ENCODE measurements around the gene EGR4.

Gene EGR4

DNA sequence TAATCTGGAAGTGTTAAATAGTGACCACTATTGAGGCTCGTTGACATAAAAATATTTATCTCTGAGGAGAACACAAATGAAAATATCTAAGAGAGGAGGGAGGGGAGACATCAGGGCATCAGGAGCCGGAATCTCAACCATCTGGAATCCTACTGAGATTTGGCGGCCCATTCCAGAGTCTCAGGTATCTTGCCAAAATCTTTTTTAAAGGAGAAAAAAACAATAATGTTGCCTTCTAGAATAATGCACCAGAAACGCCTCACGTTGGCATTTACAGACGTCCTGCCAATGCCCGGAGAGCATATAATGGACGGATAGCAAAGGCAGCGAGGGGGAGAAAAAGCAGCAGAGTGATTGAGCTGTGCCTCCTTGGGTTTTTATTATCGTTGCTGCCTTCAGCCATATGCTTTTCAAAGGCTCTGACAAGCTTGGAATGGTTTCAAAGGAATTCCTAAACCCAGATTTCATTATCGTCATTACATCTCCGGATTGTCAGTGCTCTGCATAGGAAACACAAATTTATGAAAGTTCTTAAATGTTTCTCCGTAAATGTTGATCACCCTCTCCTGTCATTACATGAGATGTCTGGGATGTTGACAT is 30.9 kb upstream of the EGR4 start:
- no peak for DNase-seq (ENCODE audit: low read depth)
- TF ChIP-seq, protein P1, sequence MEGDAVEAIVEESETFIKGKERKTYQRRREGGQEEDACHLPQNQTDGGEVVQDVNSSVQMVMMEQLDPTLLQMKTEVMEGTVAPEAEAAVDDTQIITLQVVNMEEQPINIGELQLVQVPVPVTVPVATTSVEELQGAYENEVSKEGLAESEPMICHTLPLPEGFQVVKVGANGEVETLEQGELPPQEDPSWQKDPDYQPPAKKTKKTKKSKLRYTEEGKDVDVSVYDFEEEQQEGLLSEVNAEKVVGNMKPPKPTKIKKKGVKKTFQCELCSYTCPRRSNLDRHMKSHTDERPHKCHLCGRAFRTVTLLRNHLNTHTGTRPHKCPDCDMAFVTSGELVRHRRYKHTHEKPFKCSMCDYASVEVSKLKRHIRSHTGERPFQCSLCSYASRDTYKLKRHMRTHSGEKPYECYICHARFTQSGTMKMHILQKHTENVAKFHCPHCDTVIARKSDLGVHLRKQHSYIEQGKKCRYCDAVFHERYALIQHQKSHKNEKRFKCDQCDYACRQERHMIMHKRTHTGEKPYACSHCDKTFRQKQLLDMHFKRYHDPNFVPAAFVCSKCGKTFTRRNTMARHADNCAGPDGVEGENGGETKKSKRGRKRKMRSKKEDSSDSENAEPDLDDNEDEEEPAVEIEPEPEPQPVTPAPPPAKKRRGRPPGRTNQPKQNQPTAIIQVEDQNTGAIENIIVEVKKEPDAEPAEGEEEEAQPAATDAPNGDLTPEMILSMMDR (IDR thresholded peaks at IDR 0.05; ENCODE audit: low read depth, low read length, missing control alignments): no peak
- H3K4me3 ChIP-seq (ENCODE audit: low read depth, low read length): no peak overlapping the region

DNA sequence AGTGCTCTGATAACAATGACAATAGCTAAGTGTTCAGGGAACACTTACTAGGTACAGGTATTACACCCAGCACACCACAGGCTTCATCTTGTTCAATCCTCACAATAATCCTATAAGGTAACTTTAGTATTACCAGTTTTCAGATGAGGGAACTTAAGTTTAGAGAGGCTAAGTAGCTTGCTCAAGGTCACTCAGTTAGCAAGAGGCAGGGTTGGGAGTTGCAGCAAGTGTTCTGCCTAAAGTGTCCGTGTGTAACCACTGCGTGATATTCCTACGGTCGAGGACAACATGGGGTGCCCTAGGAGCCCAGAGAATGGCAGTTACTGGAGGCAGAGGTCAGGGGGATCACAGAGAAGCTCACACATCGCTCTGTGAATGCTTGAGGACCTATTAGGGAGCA is 30.2 kb upstream of the EGR4 start:
- TF ChIP-seq, protein P1 (IDR thresholded peaks at IDR 0.05; ENCODE audit: low read depth, low read length, missing control alignments): no peak
- H3K4me3 ChIP-seq (ENCODE audit: low read depth, low read length): no peak overlapping the region
- DNase-seq (ENCODE audit: low read depth): no peak

DNA sequence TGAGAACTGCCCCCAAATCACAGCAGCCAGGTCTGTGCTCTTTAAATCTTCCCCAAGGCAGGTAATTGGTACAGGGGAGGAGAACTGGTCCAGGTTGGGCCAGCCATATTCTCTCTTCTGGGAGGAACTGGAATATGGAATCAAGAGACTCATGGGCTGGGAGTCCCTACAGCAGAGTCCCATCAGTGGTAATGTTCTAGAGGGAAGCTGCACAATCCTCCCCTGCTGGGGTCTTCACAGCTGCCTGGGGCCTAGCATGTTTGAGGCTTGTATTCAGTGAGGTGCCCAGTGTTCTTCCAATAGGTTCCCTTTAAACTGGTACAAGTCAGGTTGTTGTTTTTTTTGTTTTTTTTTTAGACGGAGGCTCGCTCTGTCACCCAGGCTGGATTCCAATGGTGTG is 21.1 kb upstream of the EGR4 start:
- no peak overlapping the region for H3K4me3 ChIP-seq (ENCODE audit: low read depth, low read length)
- no peak for DNase-seq (ENCODE audit: low read depth)
- TF ChIP-seq, protein P1 (IDR thresholded peaks at IDR 0.05; ENCODE audit: low read depth, low read length, missing control alignments): no peak

DNA sequence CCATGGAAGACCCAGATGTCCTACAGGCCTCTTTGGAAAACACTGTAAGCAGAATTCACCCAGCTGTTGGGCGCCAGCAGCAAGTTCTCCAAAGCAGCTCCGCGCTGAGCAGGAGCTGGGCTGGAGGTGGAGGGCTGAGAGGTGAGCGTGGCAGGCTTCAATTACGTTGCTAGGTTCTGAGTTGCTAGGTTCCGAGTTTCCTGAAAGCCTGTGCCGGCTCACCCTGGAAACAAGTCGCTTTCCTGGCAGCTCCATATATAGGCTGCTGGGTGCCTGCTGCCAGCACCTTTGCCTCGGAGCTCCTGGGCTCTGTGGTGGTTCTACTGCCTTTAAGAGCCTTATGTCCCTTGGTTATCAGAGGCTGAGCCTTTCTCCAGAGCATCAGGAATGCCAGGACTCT is 14.4 kb upstream of the EGR4 start:
- no peak for DNase-seq (ENCODE audit: low read depth)
- H3K4me3 ChIP-seq (ENCODE audit: low read depth, low read length): no peak overlapping the region
- TF ChIP-seq, protein P1 (IDR thresholded peaks at IDR 0.05; ENCODE audit: low read depth, low read length, missing control alignments): no peak

DNA sequence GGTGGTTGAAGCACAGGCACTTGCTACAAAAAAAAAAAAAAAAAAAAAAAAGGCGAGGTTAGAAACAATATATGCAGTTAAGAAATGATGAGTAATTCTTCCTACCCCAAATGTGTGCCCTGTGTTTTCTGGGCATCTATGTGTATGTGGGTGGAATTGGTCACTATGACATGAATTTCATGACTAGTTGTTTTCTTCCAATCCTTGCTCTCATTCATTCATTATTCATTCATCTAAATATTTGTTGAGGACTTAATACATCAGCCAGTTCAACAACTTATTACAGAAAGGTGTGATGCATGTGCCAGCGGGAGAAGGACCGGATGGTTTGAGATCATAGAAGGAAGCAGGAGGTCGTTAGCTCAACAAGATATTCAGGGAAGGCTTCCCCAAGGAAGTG is 8.3 kb upstream of the EGR4 start:
- TF ChIP-seq, protein P1 (IDR thresholded peaks at IDR 0.05; ENCODE audit: low read depth, low read length, missing control alignments): no peak
- no peak overlapping the region for H3K4me3 ChIP-seq (ENCODE audit: low read depth, low read length)
- DNase-seq (ENCODE audit: low read depth): no peak

DNA sequence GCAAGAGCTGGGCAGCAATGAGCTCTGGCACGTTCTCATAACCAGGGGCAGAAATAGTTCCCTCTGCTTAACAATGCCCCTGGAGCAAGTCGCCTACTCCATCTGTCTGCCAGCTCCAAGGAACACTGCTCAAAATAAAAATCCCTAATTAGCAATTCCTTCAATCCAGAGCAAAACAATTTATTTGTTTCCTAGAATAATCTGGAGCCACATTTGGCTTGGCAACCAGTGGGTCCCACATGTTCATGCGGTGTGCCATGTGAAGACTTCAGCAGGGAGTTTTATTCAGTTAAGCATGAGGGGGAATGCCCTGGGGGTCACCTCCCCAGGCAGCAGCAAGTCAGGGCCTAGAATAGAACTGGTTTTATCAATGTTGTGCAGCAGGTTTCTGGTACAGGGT is 7.6 kb upstream of the EGR4 start:
- no peak for DNase-seq (ENCODE audit: low read depth)
- TF ChIP-seq, protein P1 (IDR thresholded peaks at IDR 0.05; ENCODE audit: low read depth, low read length, missing control alignments): no peak
- H3K4me3 ChIP-seq (ENCODE audit: low read depth, low read length): no peak overlapping the region

DNA sequence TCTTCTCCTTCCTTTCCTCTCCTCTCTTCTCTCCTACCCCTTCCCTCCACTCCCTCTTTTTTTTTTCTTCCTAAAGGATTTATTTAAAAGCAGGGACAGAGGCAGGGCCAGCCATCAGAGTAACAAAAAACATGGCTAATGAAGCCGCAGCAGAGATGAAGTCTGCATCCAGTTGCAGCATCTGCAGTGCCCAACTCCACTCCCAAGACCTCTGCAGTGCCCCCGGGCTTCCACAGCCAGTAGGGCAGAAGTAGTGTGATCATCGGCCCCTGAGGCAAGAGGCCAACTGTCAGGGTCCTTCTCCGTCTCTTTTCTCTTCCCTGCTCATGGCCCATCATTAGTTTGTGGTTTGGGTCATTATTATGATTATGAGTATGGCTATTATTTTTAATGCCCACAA is 4.2 kb upstream of the EGR4 start:
- DNase-seq (ENCODE audit: low read depth): no peak
- TF ChIP-seq, protein P1 (IDR thresholded peaks at IDR 0.05; ENCODE audit: low read depth, low read length, missing control alignments): no peak
- H3K4me3 ChIP-seq (ENCODE audit: low read depth, low read length): no peak overlapping the region
